ENCODE measurements around the gene EDC4.

DNA sequence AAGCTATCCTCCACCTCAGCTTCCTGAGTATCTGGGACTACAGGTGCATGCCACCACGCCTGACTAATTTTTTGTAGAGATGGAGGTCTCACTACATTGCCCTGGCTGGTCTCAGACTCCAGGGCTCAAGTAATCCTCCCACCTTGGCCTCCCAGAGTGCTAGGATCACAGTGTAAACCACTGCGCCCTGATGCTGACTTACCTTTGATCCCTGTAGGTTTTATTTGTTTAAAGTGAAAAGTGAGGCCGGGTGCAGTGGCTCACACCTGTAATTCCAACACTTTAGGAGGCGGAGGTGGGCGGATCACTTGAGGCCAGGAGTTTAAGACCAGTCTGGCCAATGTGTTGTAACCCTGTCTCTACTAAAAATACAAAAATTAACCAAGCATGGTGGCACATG lies 28.9 kb downstream of the EDC4 start:
- TF ChIP-seq, protein P1, sequence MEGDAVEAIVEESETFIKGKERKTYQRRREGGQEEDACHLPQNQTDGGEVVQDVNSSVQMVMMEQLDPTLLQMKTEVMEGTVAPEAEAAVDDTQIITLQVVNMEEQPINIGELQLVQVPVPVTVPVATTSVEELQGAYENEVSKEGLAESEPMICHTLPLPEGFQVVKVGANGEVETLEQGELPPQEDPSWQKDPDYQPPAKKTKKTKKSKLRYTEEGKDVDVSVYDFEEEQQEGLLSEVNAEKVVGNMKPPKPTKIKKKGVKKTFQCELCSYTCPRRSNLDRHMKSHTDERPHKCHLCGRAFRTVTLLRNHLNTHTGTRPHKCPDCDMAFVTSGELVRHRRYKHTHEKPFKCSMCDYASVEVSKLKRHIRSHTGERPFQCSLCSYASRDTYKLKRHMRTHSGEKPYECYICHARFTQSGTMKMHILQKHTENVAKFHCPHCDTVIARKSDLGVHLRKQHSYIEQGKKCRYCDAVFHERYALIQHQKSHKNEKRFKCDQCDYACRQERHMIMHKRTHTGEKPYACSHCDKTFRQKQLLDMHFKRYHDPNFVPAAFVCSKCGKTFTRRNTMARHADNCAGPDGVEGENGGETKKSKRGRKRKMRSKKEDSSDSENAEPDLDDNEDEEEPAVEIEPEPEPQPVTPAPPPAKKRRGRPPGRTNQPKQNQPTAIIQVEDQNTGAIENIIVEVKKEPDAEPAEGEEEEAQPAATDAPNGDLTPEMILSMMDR (IDR thresholded peaks at IDR 0.05) = no peak
- no peak for TF ChIP-seq POLR2A (IDR thresholded peaks at IDR 0.05)
